Measurements from ENCODE around the gene RAB19. TPM values are rescaled to one million over a fixed set of nuclear protein-coding genes. Genes with fewer than 3 reads are reported as not detected.
"Not testable (repeated sequence)": the region's sequence is repeated elsewhere in the genome, so short reads cannot be mapped to it uniquely, and the experiment has no call there.

The RAB19 gene
- total RNA-seq, 2 donors from 2014 or later, result 12.9 to 15.3 TPM

GRCh38 chr7:140448781-140449480, 45.1 kb downstream of the RAB19 start:
- Histone ChIP-seq H3K36me3 (replicated peaks in 1 of 2; ENCODE audit: insufficient read depth in 1 of 2, low read depth in 2 of 2) (no peaks in the 10 kb centered on the region), H3K9me3 (no peaks in the 10 kb centered on the region), H3K27ac (no peak overlapping the region), H3K27me3 (no peaks in the 10 kb centered on the region), H3K4me1 (peaks cover 5% of the 10 kb centered on the region), H3K4me3 (no peak overlapping the region)
- intact Hi-C loops (cut with DNase I), result no loop called here
- TF ChIP-seq POLR2A (IDR thresholded peaks at IDR 0.05) (no peak), CTCF (IDR thresholded peaks at IDR 0.05) (no peak)
- no peak for DNase-seq
- 82 to 95% methylated on average over 4 of the region's 4 CpGs for WGBS, 2 donors
- ATAC-seq, result no peak

GRCh38 chr7:140451716-140452115, 47.9 kb downstream of the RAB19 start:
- Histone ChIP-seq H3K4me3 (no peak overlapping the region), H3K27ac (no peak overlapping the region), H3K9me3 (no peaks in the 10 kb centered on the region), H3K4me1 (peaks cover 26% of the 10 kb centered on the region), H3K27me3 (no peaks in the 10 kb centered on the region), H3K36me3 (replicated peaks in 1 of 2; ENCODE audit: insufficient read depth in 1 of 2, low read depth in 2 of 2) (peaks cover 0 to 2% of the 10 kb centered on the region in 2 donors)
- TF ChIP-seq POLR2A (IDR thresholded peaks at IDR 0.05) (no peak), CTCF (IDR thresholded peaks at IDR 0.05) (no peak)
- intact Hi-C loops (cut with DNase I), result no loop called here
- WGBS, 2 donors, result 56% methylated on average over 1 of the region's 1 CpG
- ATAC-seq, result no peak
- no peak for DNase-seq

GRCh38 chr7:140453273-140453672, 49.4 kb downstream of the RAB19 start:
- intact Hi-C loops (cut with DNase I), result no loop called here
- peaks cover 0 to 5% of the 10 kb centered on the region in 2 donors for H3K36me3 ChIP-seq (replicated peaks in 1 of 2; ENCODE audit: insufficient read depth in 1 of 2, low read depth in 2 of 2)
- WGBS, 2 donors, result 47 to 60% methylated on average over 4 of the region's 4 CpGs
- no peak overlapping the region for H3K4me3 ChIP-seq
- ATAC-seq (no peak), DNase-seq (no peak)
- no peak for TF ChIP-seq POLR2A (IDR thresholded peaks at IDR 0.05)
- TF ChIP-seq CTCF (IDR thresholded peaks at IDR 0.05), result no peak
- no peaks in the 10 kb centered on the region for H3K27me3 ChIP-seq
- no peaks in the 10 kb centered on the region for H3K9me3 ChIP-seq
- H3K27ac ChIP-seq, result no peak overlapping the region
- peaks cover 35% of the 10 kb centered on the region for H3K4me1 ChIP-seq

- H3K36me3 ChIP-seq (replicated peaks in 1 of 2; ENCODE audit: insufficient read depth in 1 of 2, low read depth in 2 of 2); H3K27me3 ChIP-seq; intact Hi-C loops (cut with DNase I); H3K9me3 ChIP-seq; H3K4me3 ChIP-seq: not testable (repeated sequence)
- ATAC-seq (peak; percentile 56), DNase-seq (peak; percentile 32 to 64 (median 46))
- WGBS, 2 donors, result 48 to 54% methylated on average over 9 of the region's 9 CpGs
- H3K27ac ChIP-seq, result peak overlapping the region; percentile 22 to 47 (median 28)
- peaks cover 35% of the 10 kb centered on the region for H3K4me1 ChIP-seq
These were observed 50.2 kb downstream of the RAB19 start for GRCh38 chr7:140453785-140454656.

GRCh38 chr7:140454657-140455015, 50.8 kb downstream of the RAB19 start:
- H3K36me3 ChIP-seq (replicated peaks in 1 of 2; ENCODE audit: insufficient read depth in 1 of 2, low read depth in 2 of 2), result peaks cover 0 to 8% of the 10 kb centered on the region in 2 donors
- no peak overlapping the region for H3K4me3 ChIP-seq
- H3K27me3 ChIP-seq, result no peaks in the 10 kb centered on the region
- no peaks in the 10 kb centered on the region for H3K9me3 ChIP-seq
- peak overlapping the region; percentile 22 to 47 (median 28) for H3K27ac ChIP-seq
- H3K4me1 ChIP-seq, result peaks cover 35% of the 10 kb centered on the region
- TF ChIP-seq CTCF (IDR thresholded peaks at IDR 0.05) (no peak), POLR2A (IDR thresholded peaks at IDR 0.05) (no peak)
- ATAC-seq, result no peak
- no peak for DNase-seq
- intact Hi-C loops (cut with DNase I), result no loop called here
- WGBS, 2 donors, result 54 to 62% methylated on average over 8 of the region's 8 CpGs

Measured in body of pancreas (tissue), 4 donors.